NCI-H2081 treated with DMSO at 0.1 percent for 48 hours (cell line): ENCODE results near the gene CRYGA.
"Not testable (repeated sequence)": the region's sequence is repeated elsewhere in the genome, so short reads cannot be mapped to it uniquely, and the experiment has no call there.

Source experiments
- DNase-seq: peaks from one replicate; lab custom pipeline; 2025; lab: John Stamatoyannopoulos, UW

Gene CRYGA

GRCh38 chr2:208164951-208165755, 1.8 kb upstream of the CRYGA start:
- DNase-seq, result no peak

GRCh38 chr2:208156439-208156838, 7.0 kb downstream of the CRYGA start:
- DNase-seq, result no peak

GRCh38 chr2:208153156-208153555, 10.2 kb downstream of the CRYGA start:
- DNase-seq, result no peak

- no peak for DNase-seq
Observed at GRCh38 chr2:208150956-208151355, 12.4 kb downstream of the CRYGA start.

- DNase-seq, result no peak
Observed at GRCh38 chr2:208150094-208150493, 13.3 kb downstream of the CRYGA start.

GRCh38 chr2:208148803-208149202, 14.6 kb downstream of the CRYGA start:
- no peak for DNase-seq

- no peak for DNase-seq
Observed at GRCh38 chr2:208147759-208148158, 15.6 kb downstream of the CRYGA start.

- DNase-seq, result no peak
Observed at GRCh38 chr2:208147008-208147407, 16.4 kb downstream of the CRYGA start.

GRCh38 chr2:208146006-208146405, 17.4 kb downstream of the CRYGA start, which contains the start of gene CRYGB:
Gene CRYGB, minus strand, starts transcription at chr2:208146158. Its CDS starts 38 bp downstream, at chr2:208146120.
- DNase-seq, result no peak

- DNase-seq, result no peak
Observed at GRCh38 chr2:208142925-208143799, 20.2 kb downstream of the CRYGA start.

GRCh38 chr2:208142240-208142924, 21.0 kb downstream of the CRYGA start:
- DNase-seq, result peak; percentile 91

GRCh38 chr2:208139447-208139846, 23.9 kb downstream of the CRYGA start:
- no peak for DNase-seq

- DNase-seq, result not testable (repeated sequence)
Observed at GRCh38 chr2:208138334-208138733, 25.1 kb downstream of the CRYGA start.

- no peak for DNase-seq
Observed at GRCh38 chr2:208136716-208137094, 26.7 kb downstream of the CRYGA start.

GRCh38 chr2:208135794-208136715, 27.3 kb downstream of the CRYGA start:
- no peak for DNase-seq

- DNase-seq, result no peak
Observed at GRCh38 chr2:208134928-208135586, 28.3 kb downstream of the CRYGA start.

- DNase-seq, result no peak
Observed at GRCh38 chr2:208130712-208131110, 32.7 kb downstream of the CRYGA start.

- DNase-seq, result no peak
Observed at GRCh38 chr2:208129744-208130711, 33.4 kb downstream of the CRYGA start, which contains the start of gene CRYGC. Gene CRYGC, minus strand, starts transcription at chr2:208129828. Its CDS starts 36 bp downstream, at chr2:208129792.

GRCh38 chr2:208128136-208128535, 35.3 kb downstream of the CRYGA start:
- no peak for DNase-seq
